HTR-8/SVneo (cell line): Measurements from ENCODE around the gene SPNS1.
"Not testable (repeated sequence)": the region's sequence is repeated elsewhere in the genome, so short reads cannot be mapped to it uniquely, and the experiment has no call there.

Experiments
- DNase-seq: peaks from one replicate; pipeline ENCODE4 v3.0.0; 2011; ENCODE audit warnings: low spot score, mixed read lengths; ENCODE audit not compliant: insufficient read length
- FAIRE-seq: peaks from 2 replicates; lab custom pipeline; 2011; peaks lifted over from hg19 to GRCh38; lab: Jason Lieb, UNC

The SPNS1 gene, protein sequence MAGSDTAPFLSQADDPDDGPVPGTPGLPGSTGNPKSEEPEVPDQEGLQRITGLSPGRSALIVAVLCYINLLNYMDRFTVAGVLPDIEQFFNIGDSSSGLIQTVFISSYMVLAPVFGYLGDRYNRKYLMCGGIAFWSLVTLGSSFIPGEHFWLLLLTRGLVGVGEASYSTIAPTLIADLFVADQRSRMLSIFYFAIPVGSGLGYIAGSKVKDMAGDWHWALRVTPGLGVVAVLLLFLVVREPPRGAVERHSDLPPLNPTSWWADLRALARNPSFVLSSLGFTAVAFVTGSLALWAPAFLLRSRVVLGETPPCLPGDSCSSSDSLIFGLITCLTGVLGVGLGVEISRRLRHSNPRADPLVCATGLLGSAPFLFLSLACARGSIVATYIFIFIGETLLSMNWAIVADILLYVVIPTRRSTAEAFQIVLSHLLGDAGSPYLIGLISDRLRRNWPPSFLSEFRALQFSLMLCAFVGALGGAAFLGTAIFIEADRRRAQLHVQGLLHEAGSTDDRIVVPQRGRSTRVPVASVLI

DNA sequence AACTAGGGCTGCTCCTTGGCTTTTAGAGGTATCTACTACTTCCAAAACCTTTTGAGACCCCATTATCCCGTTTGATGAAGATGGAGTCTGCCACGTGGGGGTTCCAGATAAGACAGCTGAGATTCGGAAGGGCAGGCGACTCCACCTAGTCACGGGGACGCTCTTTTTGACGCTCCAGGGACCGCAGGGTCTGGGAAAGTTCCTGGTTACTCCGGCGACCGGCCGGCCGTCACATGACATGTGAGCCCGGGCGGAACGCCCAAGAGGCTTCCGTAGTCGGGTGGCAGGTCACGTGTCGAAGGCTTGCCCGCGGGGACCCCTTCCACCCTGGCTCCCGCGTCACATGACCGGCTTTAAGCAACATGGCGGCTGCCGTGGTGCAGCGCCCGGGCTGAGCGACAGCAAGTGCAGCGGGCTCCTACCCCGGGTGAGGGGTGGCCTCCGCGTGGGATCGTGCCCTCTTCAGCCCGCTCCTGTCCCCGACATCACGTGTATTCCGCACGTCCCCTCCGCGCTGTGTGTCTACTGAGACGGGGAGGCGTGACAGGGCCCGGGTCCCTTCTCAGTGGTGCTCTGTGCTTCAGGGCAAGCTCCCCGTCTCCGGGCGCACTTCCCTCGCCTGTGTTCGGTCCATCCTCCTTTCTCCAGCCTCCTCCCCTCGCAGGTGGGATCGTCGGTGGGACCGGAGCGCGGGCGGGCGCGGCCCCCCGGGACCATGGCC lies at the start of gene SPNS1:
Gene SPNS1, plus strand, starts transcription at position 342 of the 721 bp plus-strand sequence. Its CDS starts 374 bp downstream, at position 716.
- FAIRE-seq = no peak

DNA sequence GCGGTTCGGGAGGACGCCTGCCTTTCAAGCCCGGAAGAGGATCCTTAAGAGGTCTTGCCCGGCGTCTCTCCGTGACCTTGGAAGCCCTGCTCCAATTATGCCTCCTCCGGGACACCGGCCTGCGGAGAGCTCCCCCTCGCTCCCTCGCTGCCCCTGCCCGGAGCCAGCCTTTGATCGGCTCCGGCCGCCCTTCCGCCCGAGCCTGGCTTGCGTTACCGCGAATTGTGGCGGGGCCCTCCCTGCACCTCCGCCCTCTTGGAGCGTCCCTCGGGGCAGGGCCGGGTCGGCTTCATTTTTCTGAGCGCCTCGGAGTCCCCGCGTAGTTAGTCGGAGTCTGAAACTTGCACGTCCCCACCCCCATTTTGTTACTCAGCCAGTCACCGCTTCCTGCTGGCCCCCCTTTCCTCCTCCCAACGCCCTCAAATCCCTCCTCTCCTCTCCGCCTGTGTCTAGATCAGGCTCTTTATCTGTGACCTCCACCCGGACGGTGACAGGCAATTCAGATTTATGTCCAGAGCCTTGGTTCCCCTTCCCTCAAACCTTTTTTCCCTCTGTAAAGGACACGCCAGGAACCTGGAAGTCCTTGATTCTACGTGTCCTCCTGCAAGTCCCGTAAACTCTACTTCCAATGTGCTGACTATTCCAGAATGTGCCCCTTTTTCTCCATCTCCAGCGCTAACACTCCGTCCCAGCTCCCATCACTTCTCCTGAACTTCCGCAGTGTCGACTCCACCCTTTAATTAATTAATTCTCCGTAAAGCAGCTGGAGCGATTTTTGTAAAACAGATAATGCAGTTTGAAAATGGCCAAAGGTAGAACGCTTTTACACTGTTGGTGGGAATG lies 49.0 kb upstream of the SPNS1 start:
- DNase-seq = peak; percentile 70
- no peak for FAIRE-seq

More for the DNA sequence above, at the start of gene SPNS1:
- DNase-seq = peak; percentile 96

DNA sequence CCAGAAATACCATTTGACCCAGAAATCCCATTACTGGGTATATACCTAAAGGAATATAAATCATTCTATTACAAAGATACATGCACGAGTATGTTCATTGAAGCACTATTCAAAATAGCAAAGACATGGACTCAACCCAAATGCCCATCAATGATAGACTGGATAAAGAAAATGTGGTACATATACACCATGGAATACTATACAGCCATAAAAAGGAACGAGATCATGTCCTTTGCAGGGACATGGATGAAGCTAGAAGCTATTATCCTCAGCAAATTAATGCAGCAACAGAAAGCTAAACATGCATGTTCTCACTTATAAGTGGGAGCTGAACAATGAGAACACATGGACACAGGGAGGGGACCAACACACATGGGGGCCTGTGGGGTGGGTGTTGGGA lies 48.3 kb upstream of the SPNS1 start:
- not testable (repeated sequence) for DNase-seq, FAIRE-seq

DNA sequence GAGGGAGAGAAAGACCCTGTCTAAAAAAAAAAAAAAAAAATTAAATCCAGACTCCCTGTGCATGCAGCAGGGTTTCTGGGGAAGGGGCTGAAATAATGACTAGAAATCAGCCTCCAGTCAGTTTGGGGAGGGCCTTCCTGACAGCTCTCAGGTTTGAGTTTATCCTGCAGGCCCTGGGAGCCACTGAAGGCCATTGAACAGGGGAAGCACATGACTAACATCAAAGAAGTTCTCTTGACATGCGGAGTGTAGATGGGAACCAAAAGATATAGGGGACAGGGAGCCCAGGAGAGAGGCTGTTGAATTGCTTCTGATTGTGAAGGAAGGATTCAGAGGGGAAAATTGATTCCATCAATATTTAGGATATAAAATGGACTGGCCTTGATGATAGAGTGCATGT lies 46.8 kb upstream of the SPNS1 start:
- no peak for FAIRE-seq
- DNase-seq = no peak

DNA sequence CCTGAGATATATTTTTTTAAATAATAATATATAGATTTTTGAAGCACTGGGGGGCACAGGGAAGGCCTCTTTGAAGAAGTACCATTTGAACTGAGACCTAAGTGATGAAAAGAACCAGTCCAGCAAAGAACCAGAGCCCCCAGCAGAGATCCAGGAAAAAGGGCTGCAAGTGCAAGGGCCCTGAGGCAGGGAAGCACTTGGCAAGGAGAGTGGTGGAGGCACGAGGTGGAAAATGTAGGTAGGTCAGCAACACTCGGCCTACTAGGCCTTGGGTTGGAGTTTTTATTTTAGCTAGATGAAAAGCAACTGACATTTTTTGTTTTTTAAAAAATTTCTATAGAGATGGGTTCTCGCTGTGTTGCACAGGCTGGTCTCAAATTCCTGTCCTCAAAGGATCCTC lies 44.4 kb upstream of the SPNS1 start:
- no peak for FAIRE-seq
- no peak for DNase-seq

DNA sequence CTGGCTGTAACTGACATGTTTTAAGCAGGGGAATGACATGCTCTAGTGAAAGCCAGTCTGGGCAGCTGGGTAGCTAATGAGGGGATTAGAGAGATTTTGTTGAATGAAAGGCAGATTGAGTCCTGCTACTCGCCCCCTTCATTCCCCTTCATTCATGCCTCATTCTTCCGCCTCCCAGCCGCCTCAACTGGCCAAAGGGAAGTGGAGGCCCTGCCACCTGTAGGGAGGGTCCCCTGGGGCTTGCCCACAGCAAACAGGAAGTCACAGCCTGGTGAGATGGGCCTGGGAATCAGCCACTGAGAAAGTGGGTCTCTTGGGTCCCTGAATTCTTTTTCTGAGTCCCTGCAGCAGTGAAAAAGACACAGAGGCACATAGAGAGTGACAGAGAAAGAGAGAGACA lies 43.9 kb upstream of the SPNS1 start:
- DNase-seq (no peak), FAIRE-seq (no peak)

DNA sequence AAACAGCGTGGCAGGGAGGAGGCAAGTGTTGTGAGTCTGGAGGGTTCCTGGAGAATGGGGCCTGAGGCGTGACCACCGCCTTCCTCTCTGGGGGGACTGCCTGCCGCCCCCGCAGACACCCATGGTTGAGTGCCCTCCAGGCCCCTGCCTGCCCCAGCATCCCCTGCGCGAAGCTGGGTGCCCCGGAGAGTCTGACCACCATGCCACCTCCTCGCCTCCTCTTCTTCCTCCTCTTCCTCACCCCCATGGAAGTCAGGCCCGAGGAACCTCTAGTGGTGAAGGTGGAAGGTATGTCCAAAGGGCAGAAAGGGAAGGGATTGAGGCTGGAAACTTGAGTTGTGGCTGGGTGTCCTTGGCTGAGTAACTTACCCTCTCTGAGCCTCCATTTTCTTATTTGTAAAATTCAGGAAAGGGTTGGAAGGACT lies 42.8 kb upstream of the SPNS1 start, which contains the start of gene CD19:
Gene CD19, plus strand, starts transcription at position 171 of the 425 bp plus-strand sequence. Its CDS starts 30 bp downstream, at position 201.
- FAIRE-seq = no peak
- no peak for DNase-seq

DNA sequence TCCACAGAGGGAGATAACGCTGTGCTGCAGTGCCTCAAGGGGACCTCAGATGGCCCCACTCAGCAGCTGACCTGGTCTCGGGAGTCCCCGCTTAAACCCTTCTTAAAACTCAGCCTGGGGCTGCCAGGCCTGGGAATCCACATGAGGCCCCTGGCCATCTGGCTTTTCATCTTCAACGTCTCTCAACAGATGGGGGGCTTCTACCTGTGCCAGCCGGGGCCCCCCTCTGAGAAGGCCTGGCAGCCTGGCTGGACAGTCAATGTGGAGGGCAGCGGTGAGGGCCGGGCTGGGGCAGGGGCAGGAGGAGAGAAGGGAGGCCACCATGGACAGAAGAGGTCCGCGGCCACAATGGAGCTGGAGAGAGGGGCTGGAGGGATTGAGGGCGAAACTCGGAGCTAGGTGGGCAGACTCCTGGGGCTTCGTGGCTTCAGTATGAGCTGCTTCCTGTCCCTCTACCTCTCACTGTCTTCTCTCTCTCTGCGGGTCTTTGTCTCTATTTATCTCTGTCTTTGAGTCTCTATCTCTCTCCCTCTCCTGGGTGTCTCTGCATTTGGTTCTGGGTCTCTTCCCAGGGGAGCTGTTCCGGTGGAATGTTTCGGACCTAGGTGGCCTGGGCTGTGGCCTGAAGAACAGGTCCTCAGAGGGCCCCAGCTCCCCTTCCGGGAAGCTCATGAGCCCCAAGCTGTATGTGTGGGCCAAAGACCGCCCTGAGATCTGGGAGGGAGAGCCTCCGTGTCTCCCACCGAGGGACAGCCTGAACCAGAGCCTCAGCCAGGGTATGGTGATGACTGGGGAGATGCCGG lies 42.0 kb upstream of the SPNS1 start:
- DNase-seq = no peak
- FAIRE-seq = no peak

DNA sequence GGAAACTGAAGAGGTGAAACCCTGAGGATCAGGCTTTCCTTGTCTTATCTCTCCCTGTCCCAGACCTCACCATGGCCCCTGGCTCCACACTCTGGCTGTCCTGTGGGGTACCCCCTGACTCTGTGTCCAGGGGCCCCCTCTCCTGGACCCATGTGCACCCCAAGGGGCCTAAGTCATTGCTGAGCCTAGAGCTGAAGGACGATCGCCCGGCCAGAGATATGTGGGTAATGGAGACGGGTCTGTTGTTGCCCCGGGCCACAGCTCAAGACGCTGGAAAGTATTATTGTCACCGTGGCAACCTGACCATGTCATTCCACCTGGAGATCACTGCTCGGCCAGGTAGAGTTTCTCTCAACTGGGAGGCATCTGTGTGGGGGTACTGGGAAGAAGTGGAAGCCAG lies 41.4 kb upstream of the SPNS1 start:
- FAIRE-seq (no peak), DNase-seq (no peak)

DNA sequence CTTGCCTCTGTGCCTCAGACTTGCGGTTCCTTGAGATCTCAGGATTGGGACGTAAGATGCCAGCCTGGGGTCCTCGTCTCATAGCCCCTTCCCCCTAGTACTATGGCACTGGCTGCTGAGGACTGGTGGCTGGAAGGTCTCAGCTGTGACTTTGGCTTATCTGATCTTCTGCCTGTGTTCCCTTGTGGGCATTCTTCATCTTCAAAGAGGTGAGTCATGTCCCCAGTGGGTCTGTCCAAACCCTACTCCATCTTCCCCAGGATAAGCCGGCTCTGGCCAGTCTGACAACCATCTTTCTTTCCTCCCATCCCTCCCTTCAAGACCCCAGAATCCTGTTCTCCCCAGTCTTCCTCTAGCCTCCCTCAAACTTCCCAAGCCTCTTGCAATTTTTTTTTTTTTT lies 39.2 kb upstream of the SPNS1 start:
- DNase-seq (no peak), FAIRE-seq (no peak)

DNA sequence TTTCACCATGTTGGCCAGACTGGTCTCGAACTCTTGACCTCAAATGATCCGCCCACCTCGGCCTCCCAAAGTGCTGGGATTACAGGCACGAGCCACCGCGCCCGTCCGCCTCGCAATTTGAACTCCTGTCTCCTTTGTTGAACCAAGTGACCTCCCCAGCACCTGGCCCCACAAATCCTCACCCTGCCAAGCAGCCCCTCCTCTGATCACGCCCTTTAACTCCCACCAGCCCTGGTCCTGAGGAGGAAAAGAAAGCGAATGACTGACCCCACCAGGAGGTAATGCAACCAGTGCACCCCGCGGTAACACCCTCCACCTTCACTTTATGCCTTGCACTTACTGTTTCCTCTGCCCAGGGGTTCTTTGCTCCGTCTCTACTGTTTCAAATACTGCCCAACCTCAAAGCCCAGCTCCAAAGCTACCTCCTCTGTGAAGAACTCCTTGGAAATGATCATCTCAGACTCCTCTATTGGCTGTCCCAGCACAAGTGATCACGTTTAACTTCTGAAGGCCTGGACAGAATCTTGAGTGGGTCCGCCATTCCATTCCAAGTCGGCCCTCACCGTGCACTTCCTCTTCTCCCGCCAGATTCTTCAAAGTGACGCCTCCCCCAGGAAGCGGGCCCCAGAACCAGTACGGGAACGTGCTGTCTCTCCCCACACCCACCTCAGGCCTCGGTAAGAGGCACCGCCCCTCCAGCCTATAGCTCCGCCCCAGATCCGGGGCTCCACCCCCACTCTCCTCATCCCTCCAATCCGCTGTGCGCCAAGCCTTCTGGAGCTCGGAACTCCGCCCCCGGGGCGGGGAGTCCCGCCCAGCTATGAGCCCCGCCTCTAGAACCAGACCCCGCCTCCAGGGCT lies 38.4 kb upstream of the SPNS1 start:
- DNase-seq = no peak
- FAIRE-seq = no peak

DNA sequence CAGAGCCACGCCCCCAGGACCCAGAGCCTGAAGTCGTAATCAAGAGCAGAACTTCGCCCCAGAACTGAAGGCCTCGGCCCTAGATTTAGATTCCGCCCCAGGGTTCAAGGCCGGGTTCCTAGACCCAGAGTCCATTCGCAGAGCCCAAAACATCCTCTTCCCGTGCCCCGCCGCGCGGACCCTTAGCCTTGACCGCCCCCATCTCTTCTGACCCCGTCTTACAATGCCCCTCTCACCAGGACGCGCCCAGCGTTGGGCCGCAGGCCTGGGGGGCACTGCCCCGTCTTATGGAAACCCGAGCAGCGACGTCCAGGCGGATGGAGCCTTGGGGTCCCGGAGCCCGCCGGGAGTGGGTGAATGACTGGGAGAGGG lies 37.8 kb upstream of the SPNS1 start:
- FAIRE-seq = no peak

DNA sequence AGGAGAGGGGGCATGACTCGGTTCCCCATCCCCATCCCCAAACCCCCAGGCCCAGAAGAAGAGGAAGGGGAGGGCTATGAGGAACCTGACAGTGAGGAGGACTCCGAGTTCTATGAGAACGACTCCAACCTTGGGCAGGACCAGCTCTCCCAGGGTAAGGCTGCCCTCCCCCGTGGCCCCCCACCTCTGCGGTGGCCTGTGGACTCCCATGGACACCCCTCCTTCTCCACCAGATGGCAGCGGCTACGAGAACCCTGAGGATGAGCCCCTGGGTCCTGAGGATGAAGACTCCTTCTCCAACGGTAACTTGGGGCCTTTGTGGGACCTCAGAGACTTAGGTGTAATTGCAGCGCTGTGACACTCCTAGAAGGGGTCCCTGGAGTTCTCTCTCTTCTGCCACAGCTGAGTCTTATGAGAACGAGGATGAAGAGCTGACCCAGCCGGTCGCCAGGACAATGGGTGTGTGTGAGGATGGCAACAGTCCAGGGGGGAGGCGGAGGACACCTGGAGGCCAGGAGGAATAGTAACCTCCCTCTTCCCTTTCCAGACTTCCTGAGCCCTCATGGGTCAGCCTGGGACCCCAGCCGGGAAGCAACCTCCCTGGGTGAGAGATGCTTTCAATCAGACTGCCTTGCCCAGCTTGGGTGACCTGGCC lies 37.2 kb upstream of the SPNS1 start:
- FAIRE-seq (no peak), DNase-seq (no peak)

More for the DNA sequence above, 37.8 kb upstream of the SPNS1 start:
- DNase-seq = no peak

DNA sequence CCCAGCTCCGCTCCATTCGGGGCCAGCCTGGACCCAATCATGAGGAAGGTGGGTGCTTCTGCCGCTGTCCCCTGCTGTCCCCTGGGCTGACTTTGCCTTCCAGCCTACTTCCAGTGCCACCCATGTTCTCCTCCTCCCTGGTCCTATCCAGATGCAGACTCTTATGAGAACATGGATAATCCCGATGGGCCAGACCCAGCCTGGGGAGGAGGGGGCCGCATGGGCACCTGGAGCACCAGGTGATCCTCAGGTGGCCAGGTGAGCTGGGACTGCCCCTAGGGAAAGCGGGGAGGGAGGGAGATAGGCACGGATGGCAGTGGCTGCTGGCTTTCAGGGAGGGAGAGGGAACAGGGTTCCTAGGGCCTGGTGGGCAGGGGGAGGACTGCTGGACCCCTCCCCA lies 35.9 kb upstream of the SPNS1 start:
- no peak for DNase-seq
- no peak for FAIRE-seq

DNA sequence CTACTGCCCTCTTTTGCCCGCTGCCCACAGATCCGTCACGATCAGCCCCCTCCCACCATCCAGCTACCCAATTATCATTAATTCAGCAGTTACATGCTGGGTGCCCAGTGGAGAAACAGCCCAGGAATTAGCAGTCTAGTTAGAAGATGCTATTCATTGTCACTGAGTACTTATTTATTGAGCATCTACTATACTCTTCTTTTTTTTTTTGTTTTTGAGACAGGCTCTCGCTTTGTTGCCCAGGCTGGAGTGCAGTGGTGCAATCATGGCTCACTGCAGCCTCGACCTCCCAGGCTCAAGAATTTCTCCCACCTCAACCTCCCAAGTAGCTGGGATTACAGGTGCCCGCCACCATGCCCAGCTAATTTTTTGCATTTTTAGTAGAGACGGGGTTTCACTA lies 34.8 kb upstream of the SPNS1 start:
- not testable (repeated sequence) for DNase-seq, FAIRE-seq

DNA sequence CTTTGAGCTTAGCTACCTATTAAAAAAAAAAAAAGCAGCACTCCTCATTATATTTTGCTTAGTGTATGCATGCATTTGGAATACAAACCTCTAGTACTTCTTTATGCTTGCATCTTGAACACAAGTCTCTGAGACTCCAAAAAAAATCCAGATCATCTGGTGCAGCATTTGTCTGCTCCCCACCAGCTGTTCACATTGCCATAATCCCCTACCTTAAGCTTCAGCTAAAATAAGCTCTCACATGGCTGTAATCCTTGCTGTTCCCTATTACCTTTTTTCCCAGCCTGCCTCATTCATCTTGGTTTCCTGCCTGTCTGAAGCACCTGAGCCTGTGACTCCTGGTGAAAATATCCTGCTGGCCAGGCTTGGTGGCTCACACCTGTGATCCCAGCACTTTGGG lies 31.3 kb upstream of the SPNS1 start:
- DNase-seq = no peak
- no peak for FAIRE-seq

DNA sequence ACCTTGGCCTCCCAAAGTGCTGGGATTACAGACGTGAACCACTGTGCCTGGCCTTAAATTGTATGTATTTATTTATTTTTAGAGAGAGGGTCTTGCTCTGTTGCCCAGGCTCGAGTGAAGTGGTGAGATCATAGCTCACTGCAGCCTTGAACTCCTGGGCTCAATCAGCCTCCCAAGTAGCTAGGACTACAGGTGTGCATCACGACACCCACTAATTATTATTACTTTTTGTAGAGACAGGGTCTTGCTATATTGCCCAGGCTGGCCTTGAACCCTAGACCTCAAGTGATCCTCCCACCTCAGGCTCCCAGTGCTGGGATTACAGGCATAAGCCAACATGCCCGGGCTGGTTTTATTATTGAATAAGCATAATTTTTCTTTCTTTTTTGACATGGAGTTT lies 27.9 kb upstream of the SPNS1 start:
- no peak for FAIRE-seq
- DNase-seq = no peak
